GM12878 (cell line): ENCODE results near the gene KLF6. TPM values are rescaled to one million over a fixed set of nuclear protein-coding genes. Genes with fewer than 3 reads are reported as not detected.

Experiments used
- ATAC-seq: fragments of 200-7000 bp; cut with Tn5 transposase; 3 replicates; pipeline ENCODE4 v1.9.1; 2020; ENCODE audit warnings: mild to moderate bottlenecking, moderate library complexity
- BruUV-seq: library from RNA; stranded (reverse); fragments of 400-500 nt; replicated peaks from 2 replicates; lab custom pipeline; 2021; lab: Mats Ljungman, UMichigan
- CTCF ChIA-PET: fragments of 300-600 bp; sonication (Branson Sonifier 250); formaldehyde crosslinking; extraction: SDS; loops from one replicate; lab custom pipeline; 2021; ENCODE audit warnings: inconsistent platforms; lab: Yijun Ruan, JAX
- POLR2A ChIA-PET: fragments of 350-600 bp; formaldehyde crosslinking; extraction: SDS; loops from one replicate; lab custom pipeline; 2021; ENCODE audit warnings: inconsistent platforms; lab: Charles Lee
- RAD21 ChIA-PET: fragments of 300-600 bp; sonication (Branson Sonifier 250); formaldehyde crosslinking; loops from one replicate; lab custom pipeline; 2023; ENCODE audit warnings: antibody characterized with exemption; ENCODE audit not compliant: unreplicated experiment; lab: Charles Lee
- SMC1A ChIA-PET: fragments of 300-600 bp; sonication (Branson Sonifier 250); formaldehyde crosslinking; loops from one replicate; lab custom pipeline; 2023; ENCODE audit not compliant: unreplicated experiment, uncharacterized antibody; lab: Charles Lee
- DNase-seq: peaks from one replicate; pipeline ENCODE4 v3.0.0-alpha.2; 2011; ENCODE audit warnings: low read depth, low spot score
- FAIRE-seq: peaks from 3 replicates; lab custom pipeline; 2011; peaks lifted over from hg19 to GRCh38; lab: Jason Lieb, UNC
- H2AFZ ChIP-seq: 2 replicates; pipeline ENCODE4 v1.6.0; 2011; ENCODE audit warnings: low read depth, low read length, control low read depth; ENCODE audit not compliant: control insufficient read depth
- H3K27ac ChIP-seq: 2 replicates; pipeline ENCODE4 v1.5.1; 2011; ENCODE audit warnings: control low read depth; ENCODE audit not compliant: control insufficient read depth, insufficient read depth
- H3K27me3 ChIP-seq, 2 experiments: replicated peaks in 1 of 2; 2 replicates each; pipeline versions ENCODE4 v1.6.0 to v1.6.1; 2011; ENCODE audit warnings: low read length in 1 of 2; ENCODE audit not compliant: control insufficient read depth in 2 of 2, insufficient read depth in 2 of 2
- H3K36me3 ChIP-seq, 2 experiments: 2 replicates each; pipeline ENCODE4 v1.5.1; 2011; ENCODE audit warnings: low read length in 1 of 2; ENCODE audit not compliant: control insufficient read depth in 2 of 2, insufficient read depth in 2 of 2
- H3K4me1 ChIP-seq: 2 replicates; pipeline ENCODE4 v1.6.1; 2011; ENCODE audit warnings: mild to moderate bottlenecking, low read length, moderate library complexity, mixed read lengths; ENCODE audit not compliant: control insufficient read depth, insufficient read depth
- H3K4me2 ChIP-seq: 2 replicates; pipeline ENCODE4 v1.6.0; 2011; ENCODE audit warnings: control low read depth; ENCODE audit not compliant: control insufficient read depth, insufficient read depth
- H3K4me3 ChIP-seq: fragments of 200-600 bp; sonication (generic); 2 replicates; pipeline ENCODE4 v1.5.1; 2016
- H3K79me2 ChIP-seq: 2 replicates; pipeline ENCODE4 v1.6.0; 2011; ENCODE audit warnings: low read length; ENCODE audit not compliant: control insufficient read depth, insufficient read depth
- H3K9ac ChIP-seq: 2 replicates; pipeline ENCODE4 v1.8.0; 2011; ENCODE audit warnings: low read length, control low read depth, mixed read lengths; ENCODE audit not compliant: control insufficient read depth, insufficient read depth
- H3K9me3 ChIP-seq: replicated peaks from 3 replicates; pipeline ENCODE4 v1.5.1; 2011; ENCODE audit warnings: mild to moderate bottlenecking, low read length; ENCODE audit not compliant: control insufficient read depth, insufficient read depth
- H4K20me1 ChIP-seq: 2 replicates; pipeline ENCODE4 v1.6.0; 2011; ENCODE audit not compliant: control insufficient read depth, insufficient read depth
- BMI1 ChIP-seq: fragments of 450-650 bp; IDR thresholded peaks from 2 replicates; pipeline ENCODE4 v1.6.1; 2016; ENCODE audit warnings: mild to moderate bottlenecking, moderate library complexity, borderline replicate concordance
- EED ChIP-seq: sonication (generic); IDR thresholded peaks from 2 replicates; pipeline ENCODE4 v1.6.1; 2016; ENCODE audit warnings: antibody characterized with exemption, low read depth
- MLLT1 ChIP-seq: fragments of 450-650 bp; IDR thresholded peaks from 2 replicates; pipeline ENCODE4 v1.6.1; 2016; ENCODE audit warnings: mild to moderate bottlenecking
- MTA2 ChIP-seq: fragments of 450-650 bp; IDR thresholded peaks from 2 replicates; pipeline ENCODE4 v1.6.1; 2016; ENCODE audit warnings: low read depth, mild to moderate bottlenecking, moderate library complexity
- RAD21 ChIP-seq: IDR thresholded peaks from 2 replicates; pipeline ENCODE4 v1.6.1; 2011; ENCODE audit warnings: mild to moderate bottlenecking, low read depth, low read length, moderate library complexity; ENCODE audit not compliant: insufficient read depth
- REST ChIP-seq: IDR thresholded peaks from 2 replicates; pipeline ENCODE4 v1.6.1; 2012; ENCODE audit warnings: mild to moderate bottlenecking, low read depth, low read length
- SKIL ChIP-seq: fragments of 450-650 bp; IDR thresholded peaks from 2 replicates; pipeline ENCODE4 v1.6.1; 2017; ENCODE audit warnings: mild to moderate bottlenecking, low read depth, inconsistent platforms; ENCODE audit not compliant: poor library complexity, severe bottlenecking
- ZZZ3 ChIP-seq: IDR thresholded peaks from 2 replicates; pipeline ENCODE4 v1.6.1; 2011; ENCODE audit warnings: low read depth; ENCODE audit not compliant: control insufficient read depth, insufficient read length
- WGBS: methylation state at CpG from one replicate; pipeline ENCODE4 v1.1.6; 2016; ENCODE audit warnings: low lambda C conversion rate; ENCODE audit not compliant: insufficient replicate concordance, insufficient coverage; ENCODE audit errors: missing lambda C conversion rate; 5-methylcytosine and 5-hydroxymethylcytosine counted together
- in situ Hi-C: fragments of 300-500 bp; cut with MboI; formaldehyde crosslinking; loops from 9 replicates; pipeline ENCODE4 v1.14.3; 2018; ENCODE audit warnings: mixed read lengths
- intact Hi-C: fragments of 100-400 bp; cut with micrococcal nuclease; formaldehyde crosslinking; loops from one replicate; pipeline ENCODE4 v1.14.2; 2022; ENCODE audit not compliant: unreplicated experiment
- polyA plus RNA-seq, 11 experiments: library from polyadenylated mRNA; depleted of rRNA in 4 of 11; unstranded in 6 of 11; stranded (reverse) in 5 of 11; fragments of >200 nt; fragmentation: Nextera tagmentation in 4 of 11; fragmentation: Illumina TruSeq in 1 of 11; extraction: Ambion mirVana in 4 of 11; extraction: Trizol in 1 of 11; gene quantifications; 1 replicate in 1 of 11; 2 replicates in 10 of 11; pipeline versions ENCODE4 v1.2.1 to v1.2.3, GENCODE V29; 2011 to 2016; ENCODE audit warnings: inconsistent platforms in 2 of 11, missing spikeins in 2 of 11, low read depth in 1 of 11
- total RNA-seq, 4 experiments: library from RNA; depleted of rRNA in 3 of 4; stranded (reverse); fragments of >200 nt in 3 of 4; fragmentation: Illumina TruSeq in 1 of 4; extraction: Trizol in 1 of 4; gene quantifications; 2 replicates each; pipeline versions ENCODE4 v1.2.1 to v1.2.3, GENCODE V29; 2013 to 2021
- TF ChIP-seq, protein P1 (sequence below): fragments of 450-650 bp; IDR thresholded peaks from 2 replicates; pipeline ENCODE4 v1.6.1; 2017; ENCODE audit warnings: mild to moderate bottlenecking, moderate library complexity

The KLF6 gene
- total and polyA plus RNA-seq, 10 of the 15 experiments (the other 5 are each of a cell fraction or from before 2014, with no cell fraction given): 7.4 to 54.1 (median 23.5) TPM

GRCh38 chr10:3750006-3750816 is 34.8 kb downstream of the KLF6 start:
- H3K4me2 ChIP-seq: peak overlapping the region; percentile 55; the same call in 1 of the 2 replicates
- ATAC-seq (peak; percentile 63), DNase-seq (no peak), FAIRE-seq (no peak)
- ChIA-PET POLR2A (interaction anchor here (1.0 to 1.3 kb wide), 4 partner anchors 8 to 60 kb away, joined by 3 to 9 read pairs (median 4); no protein-coding TSS in a partner anchor), RAD21 (interaction anchor here (0.9 to 2.8 kb wide), 10 partner anchors 8 to 125 kb away, joined by 3 to 12 read pairs (median 4); no protein-coding TSS in a partner anchor), SMC1A (interaction anchor here (0.7 to 2.0 kb wide), 15 partner anchors 9 to 265 kb away, joined by 3 to 16 read pairs (median 4); no protein-coding TSS in a partner anchor), CTCF (interaction anchor here (1.4 to 2.1 kb wide), 4 partner anchors 8 to 152 kb away, joined by 3 to 11 read pairs (median 4); no protein-coding TSS in a partner anchor)
- H3K27me3 ChIP-seq: no peaks in the 10 kb centered on the region
- H3K4me1 ChIP-seq: peaks cover 6% of the 10 kb centered on the region
- BruUV-seq: no TSS peak
- no peaks in the 10 kb centered on the region for H3K36me3 ChIP-seq
- in situ Hi-C loops: no loop called here
- no peaks in the 10 kb centered on the region for H3K9me3 ChIP-seq
- H2AFZ ChIP-seq: peak overlapping the region; percentile 77
- no peaks in the 10 kb centered on the region for H4K20me1 ChIP-seq
- no peak overlapping the region; the same call in 1 of the 2 replicates for H3K9ac ChIP-seq
- intact Hi-C loops: no loop called here
- peak overlapping the region; percentile 13; the same call in 1 of the 2 replicates for H3K27ac ChIP-seq
- no peak overlapping the region for H3K4me3 ChIP-seq
- WGBS: 60% methylated on average over 11 of the region's 11 CpGs
- H3K79me2 ChIP-seq: no peaks in the 10 kb centered on the region
- TF ChIP-seq, protein P1, sequence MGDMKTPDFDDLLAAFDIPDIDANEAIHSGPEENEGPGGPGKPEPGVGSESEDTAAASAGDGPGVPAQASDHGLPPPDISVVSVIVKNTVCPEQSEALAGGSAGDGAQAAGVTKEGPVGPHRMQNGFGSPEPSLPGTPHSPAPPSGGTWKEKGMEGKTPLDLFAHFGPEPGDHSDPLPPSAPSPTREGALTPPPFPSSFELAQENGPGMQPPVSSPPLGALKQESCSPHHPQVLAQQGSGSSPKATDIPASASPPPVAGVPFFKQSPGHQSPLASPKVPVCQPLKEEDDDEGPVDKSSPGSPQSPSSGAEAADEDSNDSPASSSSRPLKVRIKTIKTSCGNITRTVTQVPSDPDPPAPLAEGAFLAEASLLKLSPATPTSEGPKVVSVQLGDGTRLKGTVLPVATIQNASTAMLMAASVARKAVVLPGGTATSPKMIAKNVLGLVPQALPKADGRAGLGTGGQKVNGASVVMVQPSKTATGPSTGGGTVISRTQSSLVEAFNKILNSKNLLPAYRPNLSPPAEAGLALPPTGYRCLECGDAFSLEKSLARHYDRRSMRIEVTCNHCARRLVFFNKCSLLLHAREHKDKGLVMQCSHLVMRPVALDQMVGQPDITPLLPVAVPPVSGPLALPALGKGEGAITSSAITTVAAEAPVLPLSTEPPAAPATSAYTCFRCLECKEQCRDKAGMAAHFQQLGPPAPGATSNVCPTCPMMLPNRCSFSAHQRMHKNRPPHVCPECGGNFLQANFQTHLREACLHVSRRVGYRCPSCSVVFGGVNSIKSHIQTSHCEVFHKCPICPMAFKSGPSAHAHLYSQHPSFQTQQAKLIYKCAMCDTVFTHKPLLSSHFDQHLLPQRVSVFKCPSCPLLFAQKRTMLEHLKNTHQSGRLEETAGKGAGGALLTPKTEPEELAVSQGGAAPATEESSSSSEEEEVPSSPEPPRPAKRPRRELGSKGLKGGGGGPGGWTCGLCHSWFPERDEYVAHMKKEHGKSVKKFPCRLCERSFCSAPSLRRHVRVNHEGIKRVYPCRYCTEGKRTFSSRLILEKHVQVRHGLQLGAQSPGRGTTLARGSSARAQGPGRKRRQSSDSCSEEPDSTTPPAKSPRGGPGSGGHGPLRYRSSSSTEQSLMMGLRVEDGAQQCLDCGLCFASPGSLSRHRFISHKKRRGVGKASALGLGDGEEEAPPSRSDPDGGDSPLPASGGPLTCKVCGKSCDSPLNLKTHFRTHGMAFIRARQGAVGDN: 0 out of 2 replicates have a peak, but pooled peaks have one; percentile 15
- TF ChIP-seq BMI1: no peak
- TF ChIP-seq SKIL: no peak
- no peak for TF ChIP-seq MTA2
- no peak for TF ChIP-seq ZZZ3
- TF ChIP-seq EED: no peak
- TF ChIP-seq REST: no peak
- TF ChIP-seq MLLT1: no peak
- no peak for TF ChIP-seq RAD21
